Calu3 (cell line): ENCODE data around the gene COG3. TPM values are rescaled to one million over a fixed set of nuclear protein-coding genes. Genes with fewer than 3 reads are reported as not detected.

ENCODE experiments used
- BruUV-seq: library from RNA; stranded (reverse); fragments of 400-500 nt; replicated peaks from 2 replicates; lab custom pipeline; 2021; lab: Mats Ljungman, UMichigan
- CTCF ChIA-PET: fragments of 300-600 bp; sonication (Branson Sonifier 250); formaldehyde crosslinking; loops from one replicate; lab custom pipeline; 2022; ENCODE audit warnings: antibody characterized with exemption; lab: Charles Lee
- DNase-seq: peaks from one replicate; pipeline ENCODE4 v3.0.0; 2022
- H3K27ac Mint-ChIP-seq: one replicate; pipeline ENCODE4 v1.8.0; 2022; ENCODE audit warnings: mixed read lengths; ENCODE audit not compliant: unreplicated experiment
- H3K27me3 Mint-ChIP-seq: one replicate; pipeline ENCODE4 v1.8.0; 2022; ENCODE audit warnings: mixed read lengths; ENCODE audit not compliant: unreplicated experiment
- H3K36me3 Mint-ChIP-seq: one replicate; pipeline ENCODE4 v1.8.0; 2022; ENCODE audit warnings: mild to moderate bottlenecking, moderate library complexity, mixed read lengths; ENCODE audit not compliant: insufficient read depth, unreplicated experiment
- H3K4me1 Mint-ChIP-seq: one replicate; pipeline ENCODE4 v1.8.0; 2022; ENCODE audit warnings: mild to moderate bottlenecking, low read depth, mixed read lengths; ENCODE audit not compliant: unreplicated experiment
- H3K4me3 Mint-ChIP-seq: one replicate; pipeline ENCODE4 v1.8.0; 2022; ENCODE audit warnings: mild to moderate bottlenecking, low read depth, moderate library complexity, mixed read lengths; ENCODE audit not compliant: unreplicated experiment
- H3K9me3 Mint-ChIP-seq: one replicate; pipeline ENCODE4 v1.8.0; 2022; ENCODE audit warnings: low read depth, mixed read lengths; ENCODE audit not compliant: unreplicated experiment
- intact Hi-C: fragments of 100-400 bp; cut with micrococcal nuclease; formaldehyde crosslinking; loops from one replicate; pipeline ENCODE4 v1.10.0; 2022; ENCODE audit not compliant: unreplicated experiment
- total RNA-seq: library from RNA; stranded (reverse); gene quantifications from 2 replicates; pipeline ENCODE4 v1.2.3, GENCODE V29; 2022
- TF ChIP-seq, protein P1 (sequence below): fragments of 200-600 bp; IDR thresholded peaks from one replicate; pipeline ENCODE4 v1.8.0; 2022; ENCODE audit warnings: antibody characterized with exemption; ENCODE audit not compliant: unreplicated experiment

COG3 gene
- total RNA-seq, 1 experiment from 2014 or later: 21.6 TPM

DNA sequence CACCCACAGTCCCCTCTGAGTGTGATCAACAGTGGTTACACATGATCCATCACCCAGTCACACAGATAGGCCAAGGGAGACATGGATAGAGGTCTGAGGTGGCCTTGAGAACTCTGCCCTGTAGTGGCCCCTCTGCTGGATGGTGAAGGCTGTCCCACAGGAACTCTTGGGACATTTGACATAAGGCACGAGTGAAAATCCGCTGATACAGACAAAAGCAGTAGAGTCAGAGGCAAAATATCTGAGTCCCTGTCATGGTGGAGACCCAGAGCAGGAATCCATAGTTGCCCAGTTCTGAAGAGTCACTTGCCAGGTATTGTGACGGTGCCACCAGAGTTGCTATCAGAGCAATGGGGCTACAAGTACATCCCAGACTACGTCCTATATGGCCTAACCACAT lies 27.8 kb upstream of the COG3 start:
- no peaks in the 10 kb centered on the region for H3K9me3 Mint-ChIP-seq
- CTCF ChIA-PET: no interaction called here
- TF ChIP-seq, protein P1, sequence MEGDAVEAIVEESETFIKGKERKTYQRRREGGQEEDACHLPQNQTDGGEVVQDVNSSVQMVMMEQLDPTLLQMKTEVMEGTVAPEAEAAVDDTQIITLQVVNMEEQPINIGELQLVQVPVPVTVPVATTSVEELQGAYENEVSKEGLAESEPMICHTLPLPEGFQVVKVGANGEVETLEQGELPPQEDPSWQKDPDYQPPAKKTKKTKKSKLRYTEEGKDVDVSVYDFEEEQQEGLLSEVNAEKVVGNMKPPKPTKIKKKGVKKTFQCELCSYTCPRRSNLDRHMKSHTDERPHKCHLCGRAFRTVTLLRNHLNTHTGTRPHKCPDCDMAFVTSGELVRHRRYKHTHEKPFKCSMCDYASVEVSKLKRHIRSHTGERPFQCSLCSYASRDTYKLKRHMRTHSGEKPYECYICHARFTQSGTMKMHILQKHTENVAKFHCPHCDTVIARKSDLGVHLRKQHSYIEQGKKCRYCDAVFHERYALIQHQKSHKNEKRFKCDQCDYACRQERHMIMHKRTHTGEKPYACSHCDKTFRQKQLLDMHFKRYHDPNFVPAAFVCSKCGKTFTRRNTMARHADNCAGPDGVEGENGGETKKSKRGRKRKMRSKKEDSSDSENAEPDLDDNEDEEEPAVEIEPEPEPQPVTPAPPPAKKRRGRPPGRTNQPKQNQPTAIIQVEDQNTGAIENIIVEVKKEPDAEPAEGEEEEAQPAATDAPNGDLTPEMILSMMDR: no peak
- no peaks in the 10 kb centered on the region for H3K36me3 Mint-ChIP-seq
- no peak overlapping the region for H3K4me3 Mint-ChIP-seq
- BruUV-seq: no TSS peak
- DNase-seq: no peak
- no peak overlapping the region for H3K27ac Mint-ChIP-seq
- no peaks in the 10 kb centered on the region for H3K27me3 Mint-ChIP-seq
- H3K4me1 Mint-ChIP-seq: no peaks in the 10 kb centered on the region
- intact Hi-C loops: no loop called here

DNA sequence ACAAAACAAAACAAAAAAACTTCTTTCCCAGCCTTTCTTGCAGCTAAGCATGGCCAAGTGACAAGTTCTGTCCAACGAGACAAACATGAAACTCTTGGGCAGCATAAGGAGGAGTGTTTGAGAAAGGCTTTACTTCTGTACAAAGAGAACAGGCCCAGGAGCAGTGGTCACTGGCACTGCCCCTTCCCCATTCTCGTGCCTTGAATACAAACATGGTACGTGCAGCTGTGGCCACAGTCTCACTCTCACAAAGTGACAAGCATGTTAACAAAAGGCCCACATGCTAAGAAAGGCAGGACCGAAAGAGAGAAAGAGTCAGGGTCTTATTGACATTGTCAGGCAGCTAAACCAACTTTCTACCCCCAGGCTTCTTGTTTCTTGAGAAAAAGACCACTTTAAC lies 26.8 kb upstream of the COG3 start:
- TF ChIP-seq, protein P1: no peak
- no peaks in the 10 kb centered on the region for H3K4me1 Mint-ChIP-seq
- H3K27ac Mint-ChIP-seq: no peak overlapping the region
- CTCF ChIA-PET: no interaction called here
- no TSS peak for BruUV-seq
- DNase-seq: no peak
- H3K27me3 Mint-ChIP-seq: no peaks in the 10 kb centered on the region
- intact Hi-C loops: no loop called here
- no peak overlapping the region for H3K4me3 Mint-ChIP-seq
- no peaks in the 10 kb centered on the region for H3K9me3 Mint-ChIP-seq
- no peaks in the 10 kb centered on the region for H3K36me3 Mint-ChIP-seq

DNA sequence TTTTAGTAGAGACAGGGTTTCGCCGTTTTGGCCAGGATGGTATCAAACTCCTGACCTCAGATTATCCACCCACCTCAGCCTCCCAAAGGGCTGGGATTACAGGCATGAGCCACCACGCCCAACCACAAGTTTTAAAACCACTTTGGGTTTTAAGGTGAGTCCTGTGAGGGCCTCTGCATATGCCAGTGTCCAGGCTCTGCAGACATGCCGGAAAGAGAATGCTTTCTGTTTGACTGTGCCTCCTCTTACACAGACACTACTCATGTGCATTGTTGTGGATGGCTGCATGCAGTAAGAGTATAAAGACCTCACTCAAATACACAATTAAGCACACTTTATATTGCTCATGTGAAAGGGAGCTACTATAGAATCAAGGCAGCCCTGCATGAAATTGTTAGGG lies 25.7 kb upstream of the COG3 start:
- intact Hi-C loops: no loop called here
- Mint-ChIP-seq H3K27ac (no peak overlapping the region), H3K36me3 (no peaks in the 10 kb centered on the region), H3K9me3 (no peaks in the 10 kb centered on the region), H3K4me1 (no peaks in the 10 kb centered on the region), H3K4me3 (no peak overlapping the region), H3K27me3 (no peaks in the 10 kb centered on the region)
- TF ChIP-seq, protein P1: no peak
- no peak for DNase-seq
- CTCF ChIA-PET: no interaction called here
- BruUV-seq: no TSS peak

DNA sequence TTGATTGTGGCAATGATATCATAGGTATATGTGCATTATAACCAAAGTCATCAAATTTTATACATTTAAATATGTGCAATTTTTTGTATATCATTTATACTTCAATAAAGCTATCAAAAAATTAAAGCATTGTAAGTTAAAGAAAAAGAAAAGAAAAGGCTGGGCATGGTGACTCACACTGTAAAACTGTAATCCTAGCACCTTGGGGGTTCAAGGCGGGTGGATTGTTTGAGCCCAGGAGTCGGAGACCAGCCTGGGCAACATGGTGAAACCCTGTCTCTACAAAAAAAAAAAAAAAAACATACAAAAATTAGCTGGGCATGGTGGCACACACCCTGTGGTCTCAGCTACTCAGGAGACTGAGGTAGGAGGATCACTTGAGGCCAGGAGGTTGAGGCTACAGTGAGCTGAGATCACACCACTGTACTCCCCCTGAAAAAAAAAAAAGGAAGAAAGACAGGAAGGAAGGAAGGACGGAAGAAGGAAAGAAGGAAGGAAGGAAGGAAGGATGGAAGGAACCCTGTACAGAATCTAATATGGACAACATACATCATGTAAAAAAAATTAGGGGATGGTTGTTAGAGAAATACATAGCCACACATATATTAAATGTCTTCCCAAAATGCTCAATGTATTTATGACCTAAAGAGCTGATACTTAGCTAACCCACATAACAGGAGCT lies 24.8 kb upstream of the COG3 start:
- BruUV-seq: no TSS peak
- Mint-ChIP-seq H3K27ac (no peak overlapping the region), H3K4me1 (no peaks in the 10 kb centered on the region), H3K4me3 (no peak overlapping the region), H3K9me3 (no peaks in the 10 kb centered on the region), H3K36me3 (no peaks in the 10 kb centered on the region), H3K27me3 (peaks cover 6% of the 10 kb centered on the region)
- no peak for DNase-seq
- TF ChIP-seq, protein P1: no peak
- intact Hi-C loops: no loop called here
- CTCF ChIA-PET: no interaction called here
